NB4 (cell line): ENCODE data around the gene HRH1.
"Not testable (repeated sequence)": the region's sequence is repeated elsewhere in the genome, so short reads cannot be mapped to it uniquely, and the experiment has no call there.

ENCODE experiments used
- MYC ChIP-seq: IDR thresholded peaks from 2 replicates; pipeline ENCODE4 v1.6.1; 2011; ENCODE audit warnings: low read depth, low read length
- POLR2A ChIP-seq: IDR thresholded peaks from 2 replicates; pipeline ENCODE4 v1.6.1; 2011; ENCODE audit warnings: mild to moderate bottlenecking; ENCODE audit not compliant: insufficient read length; ENCODE audit errors: extremely low read depth
- TF ChIP-seq, protein P1 (sequence below): IDR thresholded peaks from one replicate; pipeline ENCODE4 v1.5.1; 2012; ENCODE audit warnings: low read depth, low read length

DNA sequence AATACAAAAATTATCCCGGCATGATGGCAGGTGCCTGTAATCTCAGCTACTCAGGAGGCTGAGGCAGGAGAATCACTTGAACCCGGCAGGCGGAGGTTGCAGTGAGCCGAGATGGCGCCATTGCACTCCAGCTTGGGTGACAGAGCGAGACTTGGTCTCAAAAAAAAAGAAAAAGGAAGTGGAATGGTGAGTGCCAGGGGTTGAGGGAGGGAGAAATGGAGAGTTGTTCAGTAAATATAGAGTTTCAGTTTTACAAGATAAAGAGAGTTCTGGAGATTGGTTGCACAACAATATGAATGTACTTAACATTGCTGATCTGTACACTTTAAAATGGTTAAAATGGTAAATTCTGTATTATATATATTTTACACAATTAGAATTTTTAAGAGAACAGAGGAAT, 63.1 kb downstream of the HRH1 start:
- TF ChIP-seq, protein P1, sequence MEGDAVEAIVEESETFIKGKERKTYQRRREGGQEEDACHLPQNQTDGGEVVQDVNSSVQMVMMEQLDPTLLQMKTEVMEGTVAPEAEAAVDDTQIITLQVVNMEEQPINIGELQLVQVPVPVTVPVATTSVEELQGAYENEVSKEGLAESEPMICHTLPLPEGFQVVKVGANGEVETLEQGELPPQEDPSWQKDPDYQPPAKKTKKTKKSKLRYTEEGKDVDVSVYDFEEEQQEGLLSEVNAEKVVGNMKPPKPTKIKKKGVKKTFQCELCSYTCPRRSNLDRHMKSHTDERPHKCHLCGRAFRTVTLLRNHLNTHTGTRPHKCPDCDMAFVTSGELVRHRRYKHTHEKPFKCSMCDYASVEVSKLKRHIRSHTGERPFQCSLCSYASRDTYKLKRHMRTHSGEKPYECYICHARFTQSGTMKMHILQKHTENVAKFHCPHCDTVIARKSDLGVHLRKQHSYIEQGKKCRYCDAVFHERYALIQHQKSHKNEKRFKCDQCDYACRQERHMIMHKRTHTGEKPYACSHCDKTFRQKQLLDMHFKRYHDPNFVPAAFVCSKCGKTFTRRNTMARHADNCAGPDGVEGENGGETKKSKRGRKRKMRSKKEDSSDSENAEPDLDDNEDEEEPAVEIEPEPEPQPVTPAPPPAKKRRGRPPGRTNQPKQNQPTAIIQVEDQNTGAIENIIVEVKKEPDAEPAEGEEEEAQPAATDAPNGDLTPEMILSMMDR, result not testable (repeated sequence)
- not testable (repeated sequence) for TF ChIP-seq POLR2A, MYC
